ENCODE data around the gene PPP4R1.

DNA sequence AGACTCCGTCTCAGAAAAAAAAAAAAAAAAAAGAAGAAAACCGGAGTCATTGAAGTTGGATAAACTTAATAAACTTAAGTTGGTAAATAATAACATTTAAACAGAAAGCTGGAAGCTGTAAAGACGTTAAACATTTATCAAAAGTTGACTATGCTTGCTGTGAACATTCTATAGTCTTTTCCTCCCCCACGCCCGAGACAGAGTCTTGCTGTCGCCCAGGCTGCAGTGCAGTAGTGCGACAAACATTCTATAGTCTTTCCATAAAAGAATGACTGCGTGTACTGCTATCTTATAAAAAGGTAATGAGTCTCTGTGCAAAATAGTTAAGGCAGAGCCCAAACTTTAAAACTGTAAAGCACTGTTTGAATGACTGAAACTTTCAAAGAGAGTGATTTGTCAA is 45.2 kb downstream of the PPP4R1 start:
- no peak for TF ChIP-seq YY1 (IDR thresholded peaks at IDR 0.05; ENCODE audit: low read depth)
- TF ChIP-seq, protein P1, sequence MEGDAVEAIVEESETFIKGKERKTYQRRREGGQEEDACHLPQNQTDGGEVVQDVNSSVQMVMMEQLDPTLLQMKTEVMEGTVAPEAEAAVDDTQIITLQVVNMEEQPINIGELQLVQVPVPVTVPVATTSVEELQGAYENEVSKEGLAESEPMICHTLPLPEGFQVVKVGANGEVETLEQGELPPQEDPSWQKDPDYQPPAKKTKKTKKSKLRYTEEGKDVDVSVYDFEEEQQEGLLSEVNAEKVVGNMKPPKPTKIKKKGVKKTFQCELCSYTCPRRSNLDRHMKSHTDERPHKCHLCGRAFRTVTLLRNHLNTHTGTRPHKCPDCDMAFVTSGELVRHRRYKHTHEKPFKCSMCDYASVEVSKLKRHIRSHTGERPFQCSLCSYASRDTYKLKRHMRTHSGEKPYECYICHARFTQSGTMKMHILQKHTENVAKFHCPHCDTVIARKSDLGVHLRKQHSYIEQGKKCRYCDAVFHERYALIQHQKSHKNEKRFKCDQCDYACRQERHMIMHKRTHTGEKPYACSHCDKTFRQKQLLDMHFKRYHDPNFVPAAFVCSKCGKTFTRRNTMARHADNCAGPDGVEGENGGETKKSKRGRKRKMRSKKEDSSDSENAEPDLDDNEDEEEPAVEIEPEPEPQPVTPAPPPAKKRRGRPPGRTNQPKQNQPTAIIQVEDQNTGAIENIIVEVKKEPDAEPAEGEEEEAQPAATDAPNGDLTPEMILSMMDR (IDR thresholded peaks at IDR 0.05), result no peak
- TF ChIP-seq SIN3A (IDR thresholded peaks at IDR 0.05; ENCODE audit: borderline replicate concordance, low read depth, low read length), result no peak
- no peak for TF ChIP-seq EZH2phosphoT487 (IDR thresholded peaks at IDR 0.05; ENCODE audit: borderline replicate concordance, low read depth)
- no peak for TF ChIP-seq GATA2 (CRISPR knock-in tag; IDR thresholded peaks at IDR 0.05)
